HepG2 (cell line): ENCODE measurements around the gene ATP7B.

Experiments used
- MNT ChIP-seq: fragments of 450-650 bp; IDR thresholded peaks from 2 replicates; pipeline ENCODE4 v1.6.1; 2016
- THAP7 ChIP-seq: sonication (generic); formaldehyde crosslinking; IDR thresholded peaks from 2 replicates; pipeline ENCODE4 v1.8.1; 2023; ENCODE audit warnings: mild to moderate bottlenecking, missing genetic modification reagents

GRCh38 chr13:51906581-51906980, 104.7 kb downstream of the ATP7B start:
- no peak for TF ChIP-seq MNT
- TF ChIP-seq THAP7 = no peak
